Measurements from ENCODE around the gene MICAL3.

GRCh38 chr22:17818649-17819048 is 205.7 kb downstream of the MICAL3 start:
- TF ChIP-seq ESRRA (IDR thresholded peaks at IDR 0.05; ENCODE audit: borderline replicate concordance, low read depth) (no peak), CTCF (IDR thresholded peaks at IDR 0.05 in 2 of 3, conservative IDR thresholded peaks at IDR 0.05 in 1 of 3; ENCODE audit: insufficient read depth in 2 of 3, low read depth in 1 of 3, low read length in 3 of 3) (no peak), CAMTA2 (CRISPR knock-in tag; conservative IDR thresholded peaks at IDR 0.05) (no peak), USF1 (CRISPR knock-in tag; IDR thresholded peaks at IDR 0.05) (no peak), REST (IDR thresholded peaks at IDR 0.05; ENCODE audit: borderline replicate concordance) (no peak), REST (CRISPR knock-in tag; IDR thresholded peaks at IDR 0.05; ENCODE audit: low read depth) (no peak), SMARCC2 (IDR thresholded peaks at IDR 0.05; ENCODE audit: low read depth) (no peak), BHLHE40 (IDR thresholded peaks at IDR 0.05; ENCODE audit: low read length) (no peak), SRF (CRISPR knock-in tag; IDR thresholded peaks at IDR 0.05) (no peak), SIN3B (IDR thresholded peaks at IDR 0.05; ENCODE audit: low read depth) (no peak)

All from K562 (cell line).